Activated CD4-positive, alpha-beta T cell treated with anti-CD3 and anti-CD28 coated beads for 24 hours (primary cell): ENCODE data around the gene BCDIN3D.
"Not testable (repeated sequence)": the region's sequence is repeated elsewhere in the genome, so short reads cannot be mapped to it uniquely, and the experiment has no call there.

ENCODE experiments used
- DNase-seq, 2 donors: peaks; one replicate each; pipeline ENCODE4 v3.0.0-alpha.2; 2020; ENCODE audit warnings: low read depth in 2 of 2

The BCDIN3D gene

DNA sequence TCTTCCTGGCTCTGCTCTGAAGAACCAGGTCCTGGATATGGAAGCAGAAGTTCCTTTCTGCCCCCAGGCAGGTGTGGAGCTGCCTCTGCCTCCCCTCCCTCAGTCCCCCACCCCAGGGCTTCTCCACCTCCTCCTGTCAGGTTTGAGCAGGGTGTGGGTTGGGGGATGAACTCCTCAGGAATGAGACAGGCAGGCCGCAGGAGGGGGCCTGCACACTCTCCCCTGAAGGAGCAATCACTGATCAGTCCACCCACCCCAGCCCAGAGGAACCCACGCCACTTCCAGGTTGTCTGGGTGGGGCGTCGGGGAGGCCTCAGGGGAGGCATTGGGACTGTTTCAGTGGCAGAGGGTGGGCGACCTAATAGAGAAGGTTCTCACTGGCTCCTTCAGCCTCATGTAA, 34.2 kb upstream of the BCDIN3D start:
- DNase-seq: no peak

DNA sequence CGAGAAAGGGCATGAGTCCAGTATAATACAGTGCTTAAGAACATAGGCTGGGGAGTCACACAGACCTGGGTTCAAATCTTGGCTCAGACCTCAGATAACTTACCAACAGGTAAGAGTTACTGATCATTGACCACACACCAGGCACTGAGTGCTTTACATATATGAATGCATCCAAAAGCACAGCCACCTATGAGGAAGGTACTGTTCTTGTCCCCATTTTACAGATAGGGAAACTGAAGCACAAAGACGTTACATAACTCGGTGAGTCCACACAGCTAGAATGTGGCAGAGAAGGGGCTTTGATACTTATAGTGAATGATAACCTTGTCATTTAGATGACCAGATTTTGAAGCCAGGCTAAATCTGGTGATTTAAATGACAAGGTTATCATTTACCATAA, 33.2 kb upstream of the BCDIN3D start:
- no peak for DNase-seq

DNA sequence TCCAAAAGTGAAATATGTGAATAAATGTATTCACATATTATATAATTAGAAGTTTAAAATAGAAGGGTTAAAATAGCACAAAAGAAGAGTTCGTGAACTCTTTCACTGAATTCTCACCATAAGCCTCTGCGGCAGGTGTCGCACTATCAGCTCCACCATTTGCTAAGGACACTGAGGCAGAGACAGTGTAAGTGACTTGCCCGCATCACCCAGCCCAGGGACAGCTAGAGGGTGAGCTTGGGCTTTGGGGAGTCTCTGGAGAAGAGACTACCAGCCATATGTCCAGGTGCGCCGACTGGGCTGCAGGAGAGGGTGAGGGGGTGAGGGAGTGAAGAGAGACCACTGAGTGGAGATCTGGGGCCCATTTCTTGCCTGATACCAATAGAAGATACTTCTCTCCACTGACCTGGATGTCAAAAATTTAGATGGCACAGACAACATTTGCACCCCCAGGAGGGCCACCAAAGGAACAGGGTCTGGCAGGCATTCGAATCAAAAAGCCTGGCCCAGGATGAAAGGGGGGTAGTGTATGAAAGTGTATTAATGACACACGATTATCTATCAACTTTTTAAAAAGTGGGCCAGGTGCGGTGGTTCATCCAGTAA, 32.3 kb upstream of the BCDIN3D start:
- DNase-seq: no peak

DNA sequence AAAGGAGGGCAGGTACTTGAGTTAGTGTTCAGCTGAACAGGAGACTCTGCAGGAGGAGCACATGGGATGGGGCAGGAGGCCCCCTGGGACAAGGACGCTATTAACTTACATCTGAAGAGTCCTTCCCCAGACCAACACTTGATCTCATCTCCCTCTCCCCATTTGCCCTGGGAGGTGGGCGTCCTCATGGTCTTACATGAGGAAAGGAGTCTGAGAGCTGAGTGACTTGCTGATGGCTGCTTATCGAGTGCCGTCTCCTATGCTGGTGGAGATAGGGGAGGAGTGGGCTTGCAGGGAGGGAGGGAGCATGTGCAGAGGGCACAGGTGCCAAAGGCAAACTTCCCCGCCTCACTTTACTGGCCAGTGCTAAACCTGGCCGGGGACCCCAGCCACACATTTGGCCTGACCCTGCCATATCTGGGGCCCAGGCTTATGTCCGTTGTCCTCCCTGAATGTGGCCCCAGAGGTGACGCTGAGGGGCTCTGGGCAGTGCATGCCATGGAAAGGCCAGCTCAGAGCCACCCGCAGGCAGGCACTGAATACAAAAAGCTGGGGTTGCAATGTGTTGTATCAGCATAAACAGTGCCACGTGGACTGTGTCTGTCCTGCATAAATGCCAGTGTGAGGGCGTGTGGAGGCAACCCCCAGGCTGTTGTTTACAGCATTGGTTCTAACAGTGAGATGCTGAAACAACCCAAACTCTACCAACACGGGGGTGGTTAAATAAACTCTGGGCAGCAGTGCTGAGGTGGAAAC, 31.4 kb upstream of the BCDIN3D start:
- DNase-seq: no peak

DNA sequence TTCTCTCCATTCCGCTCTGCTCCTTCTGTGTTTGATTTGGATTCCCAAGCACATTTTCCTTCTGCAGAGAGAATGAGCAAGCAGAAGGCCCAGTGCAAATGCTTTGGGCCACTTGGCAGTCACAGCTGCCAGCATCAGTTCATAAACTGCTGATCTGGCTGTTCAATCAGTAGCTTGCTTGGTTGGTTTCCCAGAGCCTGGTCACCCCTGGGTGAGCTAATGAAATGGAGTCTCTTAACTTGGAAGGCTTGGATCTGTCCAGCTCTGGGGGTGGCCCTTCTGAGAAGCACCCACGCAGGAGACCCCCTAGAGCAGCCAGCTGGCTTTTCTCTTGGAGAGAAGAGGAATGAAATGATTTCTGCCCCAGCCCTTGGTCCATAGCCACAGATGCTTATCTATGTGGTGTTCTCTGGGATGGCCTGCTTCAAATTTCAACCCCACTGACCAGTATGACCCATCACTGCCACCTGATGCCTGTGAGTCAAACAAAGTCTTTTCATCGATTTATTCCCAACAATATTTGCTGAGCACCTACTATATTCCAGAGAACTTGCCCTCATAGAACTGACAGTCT, 30.5 kb upstream of the BCDIN3D start:
- no peak for DNase-seq

DNA sequence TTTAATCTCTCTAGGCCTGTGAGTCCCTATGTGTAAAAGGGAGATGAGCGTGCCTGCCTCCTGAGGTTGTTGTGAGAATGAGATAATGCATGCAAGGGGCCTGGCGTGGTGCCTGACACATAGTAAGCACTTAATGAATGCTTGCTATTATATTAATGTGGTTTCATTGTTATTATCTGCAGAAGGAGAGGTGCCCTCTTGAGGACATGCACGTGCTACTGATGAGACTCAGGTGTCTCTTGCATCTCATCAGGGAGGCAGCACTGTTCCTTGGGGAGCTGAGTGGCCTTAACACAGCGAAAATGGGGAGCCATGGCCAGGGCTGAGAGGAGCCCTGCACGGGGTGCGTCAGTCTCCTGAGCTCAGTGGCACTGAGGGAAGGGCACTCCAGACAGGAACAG, 29.9 kb upstream of the BCDIN3D start:
- no peak for DNase-seq

DNA sequence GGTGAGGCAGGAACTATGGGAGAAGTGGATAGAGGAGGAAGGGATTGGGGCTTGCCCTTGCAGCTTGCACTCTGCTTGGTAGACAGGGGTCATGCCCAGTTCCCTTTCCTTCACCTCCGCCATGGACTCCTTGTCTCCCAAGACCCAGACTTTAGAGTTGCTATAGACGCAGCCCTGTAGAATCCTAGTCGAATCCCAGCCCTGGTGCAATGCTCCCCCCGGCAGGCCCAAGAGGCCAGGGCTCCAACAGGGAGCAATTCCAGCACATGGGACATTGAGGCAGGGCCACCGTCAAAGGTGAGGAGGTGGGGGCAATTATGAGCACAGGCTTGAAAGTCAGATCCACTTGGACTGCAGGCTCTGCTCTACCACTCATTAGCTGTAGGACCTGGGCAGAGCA, 29.5 kb upstream of the BCDIN3D start:
- no peak for DNase-seq

DNA sequence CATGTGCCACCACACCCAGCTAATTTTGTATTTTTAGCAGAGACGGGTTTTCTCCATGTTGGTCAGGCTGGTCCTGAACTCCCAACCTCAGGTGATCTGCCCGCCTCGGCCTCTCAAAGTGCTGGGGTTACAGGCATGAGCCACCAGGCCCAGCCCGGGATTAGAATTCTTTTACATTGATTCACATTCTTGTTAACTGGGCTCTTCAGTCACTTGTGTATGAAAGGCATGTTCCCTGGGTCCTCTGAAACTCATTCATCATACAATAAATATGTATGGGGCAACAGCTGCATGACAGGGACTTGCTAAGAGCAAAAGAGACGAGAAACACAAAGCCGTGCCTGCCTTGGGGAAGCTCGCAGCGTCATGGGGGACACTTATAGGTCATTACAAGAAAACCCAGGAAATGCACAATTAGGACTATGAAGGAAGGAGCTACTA, 28.9 kb upstream of the BCDIN3D start:
- not testable (repeated sequence) for DNase-seq

DNA sequence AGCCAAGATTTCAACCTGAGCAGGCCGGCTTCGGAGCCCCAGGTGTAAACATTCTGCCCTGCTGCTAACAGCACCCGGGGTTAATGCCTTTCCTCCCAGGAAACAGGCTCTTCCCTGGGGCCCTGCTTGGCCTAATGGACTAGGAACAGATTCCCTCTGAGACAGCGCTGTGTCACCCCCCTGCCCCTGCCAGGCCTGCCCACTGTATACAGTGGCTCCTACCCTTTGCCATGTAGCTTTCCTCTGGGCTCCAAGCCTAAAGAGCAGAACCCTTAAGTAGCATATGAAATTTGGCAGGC, 28.3 kb upstream of the BCDIN3D start:
- no peak for DNase-seq

DNA sequence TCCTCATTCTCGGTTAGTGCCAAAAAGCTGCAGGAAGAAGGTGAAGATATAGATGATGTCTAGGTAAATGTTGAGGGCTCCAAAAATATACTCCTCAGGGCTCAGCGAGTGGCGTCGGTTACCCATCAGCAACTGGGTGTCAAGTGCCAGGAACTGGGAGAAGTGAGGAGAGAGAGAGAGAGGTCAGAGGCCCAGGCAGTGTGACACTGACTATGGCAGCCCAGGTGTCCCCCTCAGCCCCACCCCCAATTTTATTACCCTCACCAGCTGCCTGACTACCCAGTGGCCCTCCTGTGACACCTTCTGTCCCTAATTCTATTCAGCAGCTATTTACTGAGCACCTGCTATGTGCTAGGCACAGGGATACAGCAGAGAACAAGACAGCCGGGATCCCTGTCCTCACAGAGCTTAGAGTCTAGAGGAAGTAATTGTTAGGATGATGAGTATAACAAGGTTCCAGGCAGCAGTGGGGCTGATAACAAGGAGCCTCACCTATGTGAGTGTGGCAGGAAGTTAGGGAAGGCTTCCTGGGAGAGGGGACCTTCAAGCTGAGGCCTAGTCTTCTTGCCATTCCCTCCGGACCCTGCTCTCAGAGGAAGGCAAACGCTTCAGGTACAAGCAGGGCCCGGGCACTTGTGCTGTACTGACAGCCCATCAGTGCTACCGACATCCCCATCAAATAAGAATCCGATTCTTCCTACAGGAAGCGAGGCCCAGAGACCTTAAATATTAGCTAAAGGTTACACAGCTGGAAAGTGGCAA, 27.8 kb upstream of the BCDIN3D start:
- DNase-seq: no peak

DNA sequence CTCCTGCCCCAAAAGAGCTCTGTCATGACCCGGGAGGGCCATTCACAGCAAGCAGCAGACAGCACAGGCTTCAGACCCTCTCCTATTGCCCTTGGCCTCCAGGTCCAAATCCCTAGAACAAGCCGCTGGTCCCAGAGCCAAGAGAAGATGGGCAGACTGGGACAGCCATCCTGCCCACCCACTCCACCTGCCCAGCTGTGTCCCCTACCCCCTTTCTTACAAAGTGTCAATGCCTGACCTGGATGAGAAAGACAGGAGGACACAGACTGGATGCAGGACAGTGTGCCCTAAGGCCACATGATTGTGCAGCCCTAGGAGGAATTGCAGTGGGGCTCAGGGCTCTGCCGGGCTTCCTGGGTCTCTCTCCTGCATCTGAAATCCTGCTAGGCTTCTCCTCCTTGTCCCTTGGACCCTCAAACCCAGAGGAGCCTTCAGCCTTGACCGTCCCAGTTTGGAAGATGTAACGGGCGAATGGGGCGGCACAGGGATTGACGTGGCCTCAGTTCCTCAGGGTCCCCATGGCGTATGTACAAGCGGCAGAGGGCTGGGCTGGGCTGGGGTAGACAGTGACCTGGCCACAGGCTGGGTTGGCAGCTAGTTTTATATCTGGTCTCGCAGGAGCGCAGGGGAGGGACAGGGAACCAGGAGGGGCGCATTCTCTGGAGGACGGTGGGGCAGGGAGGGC, 27.1 kb upstream of the BCDIN3D start:
- no peak for DNase-seq

DNA sequence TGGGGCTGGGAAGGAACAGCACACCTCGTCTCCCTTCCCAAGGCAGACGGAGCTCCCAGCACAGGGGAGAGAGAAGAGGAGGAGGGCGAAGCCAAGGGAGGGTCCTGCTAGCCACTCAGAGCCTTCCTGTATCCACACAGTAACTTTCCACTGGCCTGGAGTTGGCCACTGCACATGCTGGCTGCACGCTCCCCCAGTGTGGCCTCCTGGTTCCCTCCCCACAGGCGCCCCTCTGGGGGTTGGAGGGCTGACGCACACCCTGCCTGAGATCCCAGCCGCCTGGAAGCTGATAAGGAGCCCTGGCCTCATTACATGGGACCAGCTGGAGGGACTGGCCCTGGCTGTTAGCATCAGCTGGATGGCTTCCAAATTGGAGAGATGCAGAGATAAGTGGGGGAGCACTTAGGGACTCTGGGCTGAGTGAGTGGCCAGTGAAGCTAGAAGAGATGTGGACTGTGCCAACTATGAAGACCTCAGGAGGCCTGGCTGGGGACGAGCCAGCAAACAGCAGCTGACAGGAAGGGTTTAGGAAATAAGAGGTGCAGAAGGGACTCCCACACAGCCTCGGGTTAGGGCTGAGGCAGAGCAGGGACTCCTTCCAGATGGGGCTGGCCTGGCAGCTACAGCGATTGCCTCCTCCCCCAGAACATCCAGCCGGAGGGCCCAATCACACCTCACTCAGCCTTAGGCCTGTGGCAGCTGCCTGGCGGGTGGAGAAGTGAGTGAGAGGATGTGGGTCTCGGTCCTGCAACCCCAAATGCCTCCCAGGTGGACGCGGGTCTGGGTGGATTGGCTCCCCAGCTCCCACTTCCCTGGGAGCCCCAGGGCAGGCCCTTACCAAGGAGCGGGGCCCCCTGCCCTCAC, 26.3 kb upstream of the BCDIN3D start:
- no peak for DNase-seq

DNA sequence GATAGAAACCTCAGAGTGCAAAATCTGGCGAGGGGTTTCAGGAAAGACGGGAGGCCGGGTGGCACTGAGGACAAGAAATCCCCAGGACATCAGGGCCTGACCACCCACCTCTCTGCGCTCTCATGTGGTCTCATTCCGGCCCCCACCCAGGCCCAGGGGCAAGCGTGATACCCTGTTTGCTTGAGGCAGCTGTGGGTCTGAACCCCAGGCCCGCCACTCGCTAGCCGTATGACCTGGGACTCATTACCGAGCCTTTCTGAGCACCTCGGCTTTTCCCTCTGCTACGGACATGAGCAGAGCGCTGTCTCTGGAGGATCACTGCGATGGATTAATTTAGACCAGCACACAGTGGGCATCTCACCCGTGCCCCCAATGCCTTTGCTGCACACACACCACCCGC, 25.5 kb upstream of the BCDIN3D start:
- no peak for DNase-seq

DNA sequence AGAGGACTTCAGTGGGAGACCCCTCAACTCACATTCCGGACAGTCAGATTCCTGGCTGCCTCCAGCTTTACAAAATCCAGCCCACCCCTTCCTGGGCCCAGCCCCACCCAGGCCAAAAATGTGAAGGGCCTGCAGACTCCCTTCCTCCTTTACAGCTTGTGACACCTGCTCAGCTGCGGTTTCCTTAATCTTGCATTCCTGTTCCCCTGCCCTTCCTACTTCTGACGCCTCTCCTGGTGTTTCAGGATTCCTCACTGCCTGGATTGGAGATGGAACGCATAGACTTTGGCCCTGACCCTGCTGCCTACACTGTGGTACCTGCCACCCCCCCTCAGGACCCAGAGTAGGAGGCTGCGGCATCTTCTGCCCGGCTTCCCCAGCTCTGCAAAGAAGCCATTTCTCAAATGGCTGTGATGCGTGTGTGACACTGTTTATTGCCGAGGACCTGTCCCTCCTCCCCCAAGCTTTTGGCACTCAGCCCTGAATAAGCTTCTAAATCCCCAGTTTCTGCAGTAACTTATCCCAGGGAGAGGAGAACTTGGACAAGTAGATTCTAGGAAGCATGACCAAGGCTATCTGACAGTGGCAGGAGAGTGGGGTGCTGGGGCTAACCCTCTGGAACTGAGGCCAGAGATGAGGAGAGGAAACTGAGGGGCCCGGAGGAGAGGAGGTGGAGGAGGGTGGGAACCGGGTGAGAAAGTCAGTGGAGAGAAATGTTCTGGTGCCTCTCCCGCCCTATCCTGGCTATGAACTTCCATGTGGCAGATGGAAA, 24.9 kb upstream of the BCDIN3D start:
- no peak for DNase-seq

DNA sequence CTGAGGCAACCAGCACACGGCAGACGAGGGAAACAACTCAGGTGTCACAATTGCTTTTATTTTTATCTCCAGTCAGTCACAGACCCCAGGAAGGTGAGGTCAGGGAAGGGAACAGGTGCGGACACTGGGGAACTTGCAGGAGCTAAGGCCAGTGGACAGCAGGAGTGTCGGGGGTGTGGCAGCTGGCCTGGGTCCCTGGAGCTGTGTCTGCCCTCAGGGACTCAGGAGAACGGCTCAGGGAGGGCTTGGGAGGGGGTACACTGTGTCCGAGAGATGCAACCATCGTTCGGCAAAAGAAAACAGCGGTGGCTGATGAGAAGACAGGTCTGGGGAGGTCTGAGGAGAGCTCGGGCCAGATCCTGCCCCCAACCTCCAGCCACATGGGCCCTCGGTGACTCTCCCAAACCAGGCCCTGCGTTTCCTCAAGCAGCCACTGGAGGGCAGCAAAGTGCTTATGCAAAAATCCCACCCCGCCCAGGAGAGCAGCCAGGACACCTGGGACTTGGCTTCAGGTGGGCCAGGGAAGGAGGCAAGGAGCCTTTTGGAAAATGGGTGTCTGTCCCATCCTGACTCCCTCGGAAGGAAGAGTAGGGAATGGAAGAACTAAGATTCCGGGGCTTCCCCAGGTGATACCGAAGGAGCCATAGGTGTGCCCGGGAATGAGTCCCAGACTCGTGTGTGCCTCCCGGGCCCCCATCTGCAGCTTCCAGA, 24.1 kb upstream of the BCDIN3D start:
- peak; percentile 68 to 72 for DNase-seq

DNA sequence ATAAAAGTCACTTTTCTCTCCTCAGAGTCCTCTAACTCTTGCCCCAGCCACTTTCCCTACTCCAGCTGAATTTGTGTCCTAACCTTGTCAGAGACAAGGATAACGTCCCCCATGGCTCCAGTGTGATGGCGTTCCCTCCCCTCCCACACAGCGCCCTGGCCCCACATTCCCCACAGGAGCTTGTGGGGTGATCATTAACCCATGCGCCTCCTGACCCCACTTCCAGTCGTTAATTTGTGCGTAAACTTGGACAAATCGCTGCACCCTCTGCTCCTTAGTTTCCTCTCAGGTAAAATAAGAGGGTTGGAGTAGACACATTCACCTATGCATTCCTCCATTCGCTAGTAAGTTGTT, 22.9 kb upstream of the BCDIN3D start:
- DNase-seq: no peak

DNA sequence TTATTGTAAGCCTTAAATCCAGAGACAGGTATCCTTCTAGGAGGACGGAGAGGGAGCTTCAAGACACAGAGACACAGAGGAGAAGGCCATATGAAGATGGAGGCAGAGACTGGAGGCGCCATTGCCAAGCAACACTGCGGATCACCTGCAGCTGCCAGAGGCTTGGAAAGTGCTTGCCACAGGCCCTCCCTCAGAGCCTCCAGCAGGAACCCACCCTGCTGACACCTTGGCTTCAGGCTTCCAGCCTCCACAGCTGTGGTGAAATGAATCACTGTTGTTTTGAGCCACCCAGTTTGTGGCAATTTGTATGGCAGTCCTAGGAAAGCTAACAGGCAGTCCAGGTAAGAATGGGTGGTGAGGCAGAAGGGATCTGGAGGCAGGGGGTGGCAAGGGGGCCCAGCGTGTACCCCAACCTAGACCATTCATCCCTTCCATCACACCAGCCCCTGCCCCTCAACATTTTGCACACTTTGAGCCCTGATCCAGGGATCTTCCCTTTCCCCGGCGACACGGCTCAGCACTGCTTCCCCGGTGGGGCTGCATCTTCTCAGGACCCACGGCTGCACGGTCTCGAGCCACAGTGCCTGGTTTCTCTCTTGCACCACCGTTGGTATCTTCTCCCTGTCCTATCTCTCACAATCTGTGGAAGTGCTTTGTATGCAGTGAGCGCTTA, 22.3 kb upstream of the BCDIN3D start:
- no peak for DNase-seq

DNA sequence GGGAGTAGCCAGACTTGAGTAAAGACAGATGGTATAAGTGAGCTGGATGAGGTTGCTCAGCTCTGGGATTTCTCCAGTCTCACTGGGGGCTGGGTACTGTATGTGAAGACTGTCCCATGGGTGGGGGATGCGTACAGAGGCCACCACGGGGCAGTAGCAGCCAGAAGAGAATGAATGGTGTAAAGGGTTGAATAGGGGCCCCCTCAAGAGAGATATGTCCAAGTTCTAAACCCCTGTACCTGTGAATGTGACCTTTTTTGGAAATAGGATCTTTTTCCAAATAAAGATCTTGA, 21.8 kb upstream of the BCDIN3D start:
- DNase-seq: no peak

DNA sequence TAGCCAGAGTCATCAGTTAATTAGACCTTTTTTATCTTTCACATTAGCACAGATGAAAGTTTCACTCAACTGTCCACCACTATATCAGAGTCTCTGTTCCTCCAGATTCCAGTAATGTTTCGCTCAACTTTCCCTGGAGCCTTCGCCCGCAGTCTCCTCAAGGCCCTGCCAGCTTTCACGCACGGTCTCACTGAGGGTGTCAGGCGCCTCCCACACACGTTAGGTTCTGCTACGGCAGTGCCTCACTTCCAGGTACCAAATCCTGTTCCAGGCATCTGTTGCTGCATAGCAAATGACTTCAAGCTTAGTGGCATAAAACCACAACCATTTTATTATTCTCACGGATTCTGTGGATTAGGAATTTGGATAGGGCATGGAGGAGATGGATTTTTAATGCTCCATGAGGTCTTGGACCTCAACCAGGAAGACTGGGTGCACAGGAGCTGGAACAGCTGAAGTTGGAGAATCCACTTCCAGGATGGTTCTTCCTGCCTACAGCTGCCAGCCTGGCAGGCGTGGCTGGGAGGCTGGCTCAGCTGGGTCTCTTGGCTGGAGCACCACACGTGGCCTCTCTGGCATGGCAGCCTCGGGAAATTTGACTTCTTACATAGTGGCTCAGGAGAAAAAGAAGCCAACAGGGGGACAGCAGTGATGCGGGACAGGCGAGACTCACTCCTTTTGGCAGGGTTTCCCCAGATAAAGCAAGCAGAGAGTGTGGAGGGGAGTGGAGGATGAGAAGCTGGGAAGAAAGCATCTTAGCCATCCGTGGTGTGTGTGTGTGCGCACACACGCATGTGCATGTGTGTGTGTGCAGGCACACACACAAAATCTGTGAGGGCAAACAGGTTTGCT, 21.3 kb upstream of the BCDIN3D start:
- DNase-seq: no peak
